GM21367 (cell line): Measurements from ENCODE around the gene NMNAT2.
"Not testable (repeated sequence)": the region's sequence is repeated elsewhere in the genome, so short reads cannot be mapped to it uniquely, and the experiment has no call there.

Source experiments
- ATAC-seq: cut with Tn5 transposase; IDR thresholded peaks from one replicate; pipeline ENCODE4 v1.9.1; 2021; ENCODE audit not compliant: unreplicated experiment

Gene NMNAT2

DNA sequence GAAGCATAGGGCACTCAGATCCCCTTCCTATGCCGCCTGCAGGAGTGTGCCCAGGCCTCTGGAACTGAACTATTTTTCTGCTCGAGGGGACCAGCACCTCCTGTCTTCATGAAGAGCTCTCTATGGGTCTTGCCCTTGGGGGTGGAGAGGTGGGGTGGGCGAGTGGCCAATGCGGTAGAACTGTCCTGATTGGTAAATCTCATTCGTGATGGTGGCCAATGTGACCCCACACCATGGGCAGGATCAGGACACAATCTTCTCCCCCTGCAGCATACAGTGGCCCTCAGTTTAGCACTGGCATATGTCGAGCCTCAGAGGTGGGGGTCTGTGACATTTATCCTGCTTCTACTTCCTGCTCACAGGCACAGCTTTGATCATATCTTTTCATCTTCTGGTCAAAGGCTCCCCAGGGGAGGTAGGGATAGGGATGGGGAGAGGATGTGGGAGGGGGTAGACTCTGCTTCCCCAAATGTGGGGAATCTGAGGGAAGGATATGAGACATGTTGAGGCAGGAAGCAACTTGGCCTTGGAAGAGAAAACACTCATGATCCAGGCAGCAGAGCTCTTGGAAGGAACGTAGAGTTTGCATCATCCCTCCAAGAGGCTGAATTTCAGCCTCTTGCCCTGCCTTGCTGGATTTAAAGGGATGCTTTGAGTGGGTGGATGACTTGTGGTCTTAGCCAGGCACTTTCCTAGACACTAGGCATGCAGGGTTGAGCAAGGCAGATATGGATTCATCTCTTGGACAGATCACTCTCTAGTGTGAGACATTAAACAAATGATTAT is 150.3 kb downstream of the NMNAT2 start:
- no peak for ATAC-seq

- ATAC-seq = no peak
Observed at GRCh38 chr1:183263886-183264602, 154.1 kb downstream of the NMNAT2 start.

DNA sequence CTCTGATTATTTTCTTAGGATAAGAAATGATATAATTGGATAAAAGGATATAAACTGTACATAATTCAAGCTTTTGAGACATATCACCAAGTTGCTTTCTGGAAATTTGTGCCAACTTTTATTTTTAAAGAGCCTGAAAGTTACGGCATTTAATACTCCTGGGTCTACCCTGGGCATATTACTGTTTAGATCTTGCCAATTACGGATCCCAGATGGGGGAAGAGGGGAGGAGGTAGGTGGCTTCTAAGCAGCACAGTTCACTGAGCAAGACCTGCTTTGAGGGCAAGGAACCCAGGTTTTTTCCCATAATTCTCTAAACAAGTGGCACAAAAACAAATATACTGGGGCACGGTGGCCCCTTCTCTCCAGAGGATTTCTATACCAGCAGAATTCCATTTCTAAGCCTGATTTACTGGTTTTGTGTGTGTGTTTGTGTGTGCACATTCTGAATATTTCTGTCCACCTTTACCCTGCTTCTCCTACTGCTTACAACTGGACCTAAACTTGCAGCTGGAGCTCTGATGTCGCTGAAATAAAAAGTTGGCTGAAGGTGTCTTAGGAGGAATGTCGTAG is 155.5 kb downstream of the NMNAT2 start:
- no peak for ATAC-seq

DNA sequence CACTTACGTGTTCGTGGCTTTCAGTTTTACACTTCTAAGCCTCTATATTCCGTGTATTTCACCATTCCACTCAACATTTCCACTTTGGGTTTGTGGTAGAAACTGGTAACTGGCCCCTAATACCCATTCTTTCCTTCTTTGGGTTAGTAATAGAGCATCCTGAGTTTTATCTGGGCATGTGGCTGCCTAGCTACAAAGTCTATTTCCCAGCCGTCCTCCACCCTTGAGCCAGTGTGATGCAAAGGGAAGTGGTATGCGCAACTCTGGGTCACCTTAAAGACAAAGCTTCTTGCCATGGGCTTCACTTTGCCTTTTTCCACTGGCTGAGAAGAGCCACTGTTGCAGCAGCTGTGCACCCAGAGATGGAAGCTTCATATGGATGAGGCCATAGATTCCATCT is 158.3 kb downstream of the NMNAT2 start:
- ATAC-seq = no peak

GRCh38 chr1:183255073-183255472 is 163.1 kb downstream of the NMNAT2 start:
- no peak for ATAC-seq

DNA sequence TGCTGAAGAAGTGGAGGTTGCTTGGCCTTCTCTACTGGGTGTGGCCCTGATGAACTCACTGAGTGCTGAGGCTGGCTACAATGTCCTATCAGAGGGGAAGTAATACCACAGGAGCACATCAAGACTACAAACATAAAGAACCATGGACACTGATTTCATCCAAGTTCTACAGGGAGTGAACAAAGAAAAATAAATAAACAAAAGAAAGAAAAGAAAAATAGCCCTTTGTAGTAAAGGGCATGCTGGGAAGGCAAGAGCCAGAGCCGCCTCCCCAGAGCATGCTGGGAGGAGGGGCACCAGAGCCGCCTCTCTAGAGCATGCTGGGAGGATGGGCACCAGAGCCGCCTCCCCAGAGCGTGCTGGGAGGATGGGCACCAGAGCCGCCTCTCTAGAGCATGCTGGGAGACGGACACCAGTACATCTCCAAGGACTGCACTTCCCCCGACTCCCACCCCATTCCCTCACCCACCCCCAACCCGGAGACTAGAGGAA is 166.2 kb downstream of the NMNAT2 start:
- no peak for ATAC-seq

DNA sequence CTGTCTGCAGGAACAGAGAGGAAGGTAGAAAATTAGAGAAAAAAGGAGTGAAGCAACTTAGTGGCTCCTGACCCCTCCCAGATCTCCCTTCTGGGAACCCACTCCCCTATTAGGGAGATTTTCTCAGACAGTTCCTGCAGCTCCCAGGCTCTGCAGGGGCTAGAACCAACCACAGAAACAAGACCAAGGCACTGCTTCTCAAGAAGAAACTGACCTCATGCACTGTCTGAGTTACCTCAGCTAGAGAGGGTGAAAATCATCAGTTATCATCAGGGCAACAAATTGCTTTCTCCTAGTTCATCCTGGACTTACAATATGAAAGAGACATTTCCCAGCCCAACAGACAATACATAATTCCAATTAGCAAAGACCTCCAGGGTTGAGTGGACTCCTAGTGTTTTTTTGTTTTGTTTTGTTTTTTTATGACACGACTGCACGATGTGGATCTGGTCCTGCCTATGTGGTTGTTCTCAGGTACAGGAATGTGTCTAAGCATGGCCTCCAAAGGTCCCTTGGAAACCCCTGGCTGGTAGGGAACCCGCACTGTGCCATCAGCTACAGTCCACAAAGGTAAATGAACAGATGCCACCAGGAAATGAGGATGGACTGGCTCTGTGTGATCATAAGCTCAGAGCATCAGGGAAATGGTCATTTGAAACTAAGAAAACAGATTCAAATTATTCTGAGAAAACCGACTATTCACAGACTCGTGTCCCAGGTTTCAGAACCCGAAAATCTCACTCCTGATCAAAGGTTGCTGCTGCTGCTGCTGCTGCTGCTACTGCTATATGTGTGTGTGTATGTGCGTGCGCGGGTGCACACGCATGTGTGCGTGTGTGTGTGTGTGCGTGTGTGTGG is 166.8 kb downstream of the NMNAT2 start:
- ATAC-seq = no peak

- ATAC-seq = no peak
Observed at GRCh38 chr1:183249941-183250452, 168.2 kb downstream of the NMNAT2 start.

GRCh38 chr1:183248989-183249691 is 169.0 kb downstream of the NMNAT2 start:
- ATAC-seq = no peak

GRCh38 chr1:183247931-183248330 is 170.2 kb downstream of the NMNAT2 start:
- ATAC-seq = no peak

DNA sequence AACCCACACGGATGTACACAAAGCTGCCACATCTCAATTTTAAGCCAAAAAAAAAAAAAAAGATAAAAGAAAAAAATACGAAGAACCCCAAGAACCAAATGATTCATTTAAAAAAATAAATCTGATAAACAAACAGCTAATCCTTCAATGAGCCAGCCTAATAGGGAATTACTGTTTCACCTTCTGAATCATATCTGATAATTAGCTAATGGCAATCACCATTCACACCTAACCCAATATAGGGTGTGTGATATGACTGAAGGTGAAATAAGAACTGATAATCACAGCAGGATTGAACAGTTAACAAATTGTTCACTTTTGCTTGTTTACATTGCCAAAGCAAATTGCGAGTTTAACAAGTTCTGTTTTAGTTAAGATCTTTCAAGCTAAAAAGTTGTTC is 170.7 kb downstream of the NMNAT2 start:
- no peak for ATAC-seq

GRCh38 chr1:183247066-183247465 is 171.1 kb downstream of the NMNAT2 start:
- no peak for ATAC-seq

GRCh38 chr1:183246436-183246835 is 171.7 kb downstream of the NMNAT2 start:
- no peak for ATAC-seq

GRCh38 chr1:183245357-183245756 is 172.8 kb downstream of the NMNAT2 start:
- no peak for ATAC-seq

DNA sequence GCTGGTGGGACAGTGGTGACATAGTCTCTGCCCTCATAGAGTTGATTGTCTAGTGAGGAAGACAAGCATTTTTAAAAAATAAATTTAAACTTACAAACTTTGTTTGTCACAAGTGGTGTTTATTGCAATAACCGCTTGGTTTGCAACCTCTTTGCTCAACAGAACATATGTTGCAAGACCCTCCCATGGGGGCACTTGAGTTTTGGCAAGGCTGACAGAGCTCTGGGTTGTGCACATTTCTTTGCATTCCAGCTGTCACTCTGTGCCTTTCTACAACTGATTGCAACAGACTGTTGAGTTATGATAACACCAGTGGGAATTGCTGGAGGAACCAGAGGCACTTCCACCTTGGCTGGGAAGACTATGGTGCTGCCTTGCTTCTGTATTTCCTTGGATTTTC is 173.7 kb downstream of the NMNAT2 start:
- ATAC-seq = no peak

GRCh38 chr1:183243161-183244050 is 174.8 kb downstream of the NMNAT2 start:
- no peak for ATAC-seq

DNA sequence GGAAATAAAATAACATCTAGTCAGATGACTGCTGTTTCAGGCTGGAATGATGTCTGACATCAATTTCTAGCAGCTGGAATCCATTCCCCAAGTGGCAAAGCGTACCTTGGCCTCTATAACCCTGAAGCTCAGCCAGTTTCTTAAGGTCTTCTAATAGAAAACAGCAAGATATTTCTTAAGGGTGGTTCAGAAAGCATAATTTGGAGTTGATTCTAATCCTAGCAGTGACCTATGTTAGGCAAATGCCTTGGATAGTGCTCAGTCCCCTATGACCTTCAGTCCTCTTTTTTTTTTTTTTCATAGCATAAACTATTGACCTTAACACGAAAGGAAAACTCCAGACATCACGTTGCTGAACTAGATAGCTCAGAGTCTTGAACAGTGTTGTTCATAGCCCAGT is 175.6 kb downstream of the NMNAT2 start:
- ATAC-seq = no peak

GRCh38 chr1:183241471-183241870 is 176.7 kb downstream of the NMNAT2 start:
- ATAC-seq = no peak

DNA sequence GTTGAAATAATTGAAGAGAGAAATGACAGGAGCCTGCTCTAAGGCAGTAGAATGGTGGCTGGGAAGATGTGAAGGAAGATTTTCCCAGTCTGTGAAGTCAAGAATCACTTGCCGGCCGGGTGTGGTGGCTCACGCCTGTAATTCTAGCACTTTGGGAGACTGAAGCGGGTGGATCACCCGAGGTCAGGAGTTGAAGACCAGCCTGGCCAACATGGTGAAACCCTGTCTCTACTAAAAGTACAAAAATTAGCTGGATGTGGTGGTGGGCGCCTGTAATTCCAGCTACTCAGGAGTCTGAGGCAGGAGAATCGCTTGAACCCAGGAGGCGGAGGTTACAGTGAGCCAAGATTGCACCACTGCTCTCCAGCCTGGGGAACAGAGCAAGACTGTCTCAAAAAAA is 177.3 kb downstream of the NMNAT2 start:
- not testable (repeated sequence) for ATAC-seq
